K562 (cell line): ENCODE measurements around the gene TP73. TPM values are rescaled to one million over a fixed set of nuclear protein-coding genes. Genes with fewer than 3 reads are reported as not detected.

Source experiments
- AFF4 ChIP-seq: sonication (generic); formaldehyde crosslinking; IDR thresholded peaks from 2 replicates; pipeline ENCODE4 v1.8.0; 2023; ENCODE audit warnings: mild to moderate bottlenecking, missing genetic modification reagents
- ARID3A ChIP-seq: IDR thresholded peaks from 2 replicates; pipeline ENCODE4 v1.6.1; 2012; ENCODE audit warnings: low read depth, low read length, improper control_type of control experiment, borderline replicate concordance
- CHD2 ChIP-seq: IDR thresholded peaks from 2 replicates; pipeline ENCODE4 v1.6.1; 2011; ENCODE audit warnings: low read depth, low read length
- CTBP1 ChIP-seq: fragments of 450-650 bp; IDR thresholded peaks from 2 replicates; pipeline ENCODE4 v1.6.1; 2016; ENCODE audit warnings: borderline replicate concordance
- HDAC2 ChIP-seq: fragments of 450-650 bp; IDR thresholded peaks from 2 replicates; pipeline ENCODE4 v1.6.1; 2016; ENCODE audit warnings: mild to moderate bottlenecking
- IRF9 ChIP-seq: fragments of 450-650 bp; IDR thresholded peaks from 2 replicates; pipeline ENCODE4 v1.6.1; 2016; ENCODE audit warnings: missing biosample characterization, missing genetic modification characterization
- KLF6 ChIP-seq: fragments of 250-450 bp; sonication (Bioruptor Pico); IDR thresholded peaks from 2 replicates; pipeline ENCODE4 v1.4.0; 2020; ENCODE audit warnings: mild to moderate bottlenecking, moderate library complexity, borderline replicate concordance
- MEF2A ChIP-seq: IDR thresholded peaks from 2 replicates; pipeline ENCODE4 v1.6.1; 2011; ENCODE audit warnings: low read depth, mild to moderate bottlenecking, low read length, moderate library complexity; ENCODE audit not compliant: control insufficient read depth
- NFE2 ChIP-seq: IDR thresholded peaks from 2 replicates; pipeline ENCODE4 v1.6.1; 2014; ENCODE audit warnings: antibody characterized with exemption, low read depth
- PURB ChIP-seq: sonication (generic); formaldehyde crosslinking; IDR thresholded peaks from 2 replicates; pipeline ENCODE4 v1.9.0; 2021; ENCODE audit warnings: low read depth, mild to moderate bottlenecking, missing genetic modification reagents
- PYGO2 ChIP-seq: fragments of 450-650 bp; IDR thresholded peaks from 2 replicates; pipeline ENCODE4 v1.6.1; 2016; ENCODE audit warnings: mild to moderate bottlenecking, missing genetic modification characterization, moderate library complexity, missing compliant biosample characterization
- RFX7 ChIP-seq: fragments of 250-450 bp; sonication (Bioruptor Pico); IDR thresholded peaks from 2 replicates; pipeline ENCODE4 v1.5.1; 2021; ENCODE audit warnings: mild to moderate bottlenecking
- SP2 ChIP-seq: IDR thresholded peaks from 2 replicates; pipeline ENCODE4 v1.6.1; 2011; ENCODE audit warnings: mild to moderate bottlenecking, low read depth, low read length, moderate library complexity; ENCODE audit not compliant: poor library complexity, severe bottlenecking; ENCODE audit errors: extremely low read depth
- XRCC5 ChIP-seq: fragments of 200-400 bp; formaldehyde crosslinking; IDR thresholded peaks from 2 replicates; pipeline ENCODE4 v1.6.1; 2017; ENCODE audit warnings: low read depth, mild to moderate bottlenecking, low read length
- ZNF165 ChIP-seq: fragments of 250-450 bp; sonication (Bioruptor Pico); IDR thresholded peaks from 2 replicates; pipeline ENCODE4 v1.4.0; 2020; ENCODE audit warnings: borderline replicate concordance
- ZNF347 ChIP-seq: fragments of 450-650 bp; formaldehyde crosslinking; IDR thresholded peaks from 2 replicates; pipeline ENCODE4 v1.4.0; 2020; ENCODE audit warnings: low read depth, mild to moderate bottlenecking, moderate library complexity
- ZNF511 ChIP-seq: sonication (generic); formaldehyde crosslinking; IDR thresholded peaks from 2 replicates; pipeline ENCODE4 v1.8.0; 2022; ENCODE audit warnings: mild to moderate bottlenecking, missing genetic modification reagents
- ZNF512 ChIP-seq: IDR thresholded peaks from 2 replicates; pipeline ENCODE4 v1.6.1; 2016; ENCODE audit warnings: missing genetic modification characterization, missing compliant biosample characterization
- polyA plus RNA-seq, 8 experiments: library from polyadenylated mRNA; depleted of rRNA in 4 of 8; stranded (reverse) in 5 of 8; unstranded in 3 of 8; fragments of >200 nt; fragmentation: Nextera tagmentation in 2 of 8; fragmentation: Illumina TruSeq in 1 of 8; extraction: Ambion mirVana in 2 of 8; extraction: Trizol in 1 of 8; gene quantifications; 2 replicates each; pipeline versions ENCODE4 v1.2.1 to v1.2.3, GENCODE V29; 2011 to 2014; ENCODE audit warnings: inconsistent platforms in 1 of 8, missing spikeins in 1 of 8
- total RNA-seq, 7 experiments: library from RNA; depleted of rRNA in 6 of 7; stranded (reverse); fragments of >200 nt in 6 of 7; fragmentation: Illumina TruSeq in 2 of 7; extraction: Trizol in 2 of 7; gene quantifications; 2 replicates each; pipeline versions ENCODE4 v1.2.1 to v1.2.3, GENCODE V29; 2011 to 2021; ENCODE audit warnings: low replicate concordance in 1 of 7

Gene TP73
- total and polyA plus RNA-seq, 9 of the 15 experiments (the other 6 are each of a cell fraction or from before 2014, with no cell fraction given), result 0.07 to 1.6 (median 0.40) TPM; not detected in 2

GRCh38 chr1:3649342-3650247 lies 2.7 kb upstream of the TP73 start, which contains the start of gene WRAP73 (continued):
- TF ChIP-seq XRCC5 (no peak), ZNF165 (CRISPR knock-in tag) (no peak), PURB (CRISPR knock-in tag) (no peak), AFF4 (CRISPR knock-in tag) (no peak), CTBP1 (peak; percentile 79), MEF2A (no peak), CHD2 (peak; percentile 88), PYGO2 (no peak), ZNF347 (CRISPR knock-in tag) (no peak), SP2 (no peak), ARID3A (no peak), ZNF512 (no peak), IRF9 (tag) (no peak), HDAC2 (no peak), NFE2 (no peak), ZNF511 (CRISPR knock-in tag) (peak; percentile 58; the same call in 1 of the 2 replicates), RFX7 (no peak), KLF6 (CRISPR knock-in tag) (no peak)
